Mesendoderm (in vitro differentiated cells): ENCODE results near the gene CAPN9.
"Not testable (repeated sequence)": the region's sequence is repeated elsewhere in the genome, so short reads cannot be mapped to it uniquely, and the experiment has no call there.

Source experiments
- DNase-seq: peaks from one replicate; pipeline ENCODE4 v3.0.0; 2013
- H2AK5ac ChIP-seq: 2 replicates; pipeline ENCODE4 v1.6.1; 2013; ENCODE audit warnings: low read length, inconsistent platforms
- H2BK120ac ChIP-seq: 2 replicates; pipeline ENCODE4 v1.6.1; 2013; ENCODE audit warnings: low read depth, mild to moderate bottlenecking, low read length, moderate library complexity, mixed read lengths
- H2BK15ac ChIP-seq: replicated peaks from 2 replicates; pipeline ENCODE4 v1.6.1; 2013; ENCODE audit warnings: low read depth, mild to moderate bottlenecking, moderate library complexity
- H2BK5ac ChIP-seq: 2 replicates; pipeline ENCODE4 v1.6.1; 2013; ENCODE audit warnings: low read length, inconsistent platforms
- H3K18ac ChIP-seq: 2 replicates; pipeline ENCODE4 v1.6.1; 2013; ENCODE audit warnings: mild to moderate bottlenecking, low read length, mixed read lengths
- H3K23ac ChIP-seq: one replicate; pipeline ENCODE4 v1.6.1; 2013; ENCODE audit warnings: low read length
- H3K27ac ChIP-seq: 2 replicates; pipeline ENCODE4 v1.5.1; 2013; ENCODE audit warnings: low read depth, mild to moderate bottlenecking, inconsistent platforms, low read length, moderate library complexity
- H3K27me3 ChIP-seq: 2 replicates; pipeline ENCODE4 v1.6.1; 2013; ENCODE audit warnings: low read length, control low read depth, mild to moderate bottlenecking, inconsistent platforms; ENCODE audit not compliant: insufficient read depth, poor library complexity
- H3K36me3 ChIP-seq: 2 replicates; pipeline ENCODE4 v1.6.1; 2013; ENCODE audit warnings: low read length, inconsistent platforms; ENCODE audit not compliant: control insufficient read depth, insufficient read depth
- H3K4ac ChIP-seq: one replicate; pipeline ENCODE4 v1.6.1; 2013; ENCODE audit warnings: low read depth, mild to moderate bottlenecking, low read length, moderate library complexity
- H3K4me1 ChIP-seq: 2 replicates; pipeline ENCODE4 v1.6.1; 2013; ENCODE audit warnings: low read depth, low read length, inconsistent platforms; ENCODE audit not compliant: control insufficient read depth
- H3K4me2 ChIP-seq: 2 replicates; pipeline ENCODE4 v1.6.1; 2013; ENCODE audit warnings: low read length
- H3K4me3 ChIP-seq: 2 replicates; pipeline ENCODE4 v1.5.1; 2013; ENCODE audit warnings: mild to moderate bottlenecking, low read length
- H3K56ac ChIP-seq: one replicate; pipeline ENCODE4 v1.6.1; 2013; ENCODE audit warnings: low read length
- H3K79me1 ChIP-seq: 2 replicates; pipeline ENCODE4 v1.6.1; 2013; ENCODE audit warnings: low read length, inconsistent platforms
- H3K79me2 ChIP-seq: 2 replicates; pipeline ENCODE4 v1.6.1; 2013; ENCODE audit warnings: mild to moderate bottlenecking, low read length; ENCODE audit not compliant: control insufficient read depth, insufficient read depth
- H3K9ac ChIP-seq: 2 replicates; pipeline ENCODE4 v1.6.1; 2013; ENCODE audit warnings: low read length, inconsistent platforms
- H4K5ac ChIP-seq: one replicate; pipeline ENCODE4 v1.6.1; 2013; ENCODE audit warnings: low read length
- H4K8ac ChIP-seq: one replicate; pipeline ENCODE4 v1.6.1; 2013; ENCODE audit warnings: low read depth, mild to moderate bottlenecking, control low read depth, low read length, moderate library complexity
- WGBS: extraction: QIAGEN DNeasy Blood & Tissue Kit; methylation state at CpG from one replicate; pipeline ENCODE4 v1.1.7; 2013; ENCODE audit warnings: low lambda C conversion rate, missing lambda C conversion rate; ENCODE audit not compliant: insufficient coverage; ENCODE audit errors: extremely low coverage; 5-methylcytosine and 5-hydroxymethylcytosine counted together

The CAPN9 gene

GRCh38 chr1:230766318-230766717, 19.1 kb downstream of the CAPN9 start:
- Histone ChIP-seq H3K4me1 (no peaks in the 10 kb centered on the region), H4K5ac (no peak overlapping the region), H3K4me2 (no peak overlapping the region), H3K4me3 (no peak overlapping the region), H3K27ac (no peak overlapping the region), H2BK15ac (no peak overlapping the region), H3K36me3 (no peaks in the 10 kb centered on the region), H3K23ac (no peak overlapping the region), H3K79me1 (no peaks in the 10 kb centered on the region), H4K8ac (no peak overlapping the region), H3K4ac (no peak overlapping the region), H3K27me3 (no peaks in the 10 kb centered on the region), H2BK120ac (no peak overlapping the region), H2AK5ac (no peak overlapping the region), H3K56ac (no peak overlapping the region), H3K9ac (no peak overlapping the region), H3K79me2 (no peaks in the 10 kb centered on the region), H3K18ac (no peak overlapping the region), H2BK5ac (no peak overlapping the region)
- no CpG with 5 or more reads among the region's 3 CpGs for WGBS
- no peak for DNase-seq

- not testable (repeated sequence) for H4K8ac ChIP-seq, H3K4ac ChIP-seq, H2BK15ac ChIP-seq, DNase-seq, H3K4me3 ChIP-seq, H2BK5ac ChIP-seq, H2BK120ac ChIP-seq, H3K9ac ChIP-seq, H3K36me3 ChIP-seq, H3K27ac ChIP-seq, H4K5ac ChIP-seq, H3K79me1 ChIP-seq, H3K79me2 ChIP-seq, H3K4me1 ChIP-seq, H3K23ac ChIP-seq, H3K4me2 ChIP-seq, H3K27me3 ChIP-seq, H2AK5ac ChIP-seq, H3K18ac ChIP-seq, H3K56ac ChIP-seq
- no CpG with 5 or more reads among the region's 8 CpGs for WGBS
These were observed 20.8 kb downstream of the CAPN9 start for GRCh38 chr1:230767859-230768612.

GRCh38 chr1:230768903-230769570, 21.8 kb downstream of the CAPN9 start:
- no peak overlapping the region for H3K18ac ChIP-seq
- no peaks in the 10 kb centered on the region for H3K27me3 ChIP-seq
- H2BK15ac ChIP-seq = no peak overlapping the region
- H3K79me2 ChIP-seq = no peaks in the 10 kb centered on the region
- H3K4me2 ChIP-seq = no peak overlapping the region
- H3K4ac ChIP-seq = no peak overlapping the region
- no peaks in the 10 kb centered on the region for H3K4me1 ChIP-seq
- no peak overlapping the region for H3K27ac ChIP-seq
- H3K23ac ChIP-seq = no peak overlapping the region
- no peak overlapping the region for H2BK120ac ChIP-seq
- H4K8ac ChIP-seq = no peak overlapping the region
- no peak overlapping the region for H3K56ac ChIP-seq
- no peak overlapping the region for H2AK5ac ChIP-seq
- no peak overlapping the region for H3K4me3 ChIP-seq
- peak; percentile 67 for DNase-seq
- no peak overlapping the region for H2BK5ac ChIP-seq
- no peaks in the 10 kb centered on the region for H3K79me1 ChIP-seq
- no peaks in the 10 kb centered on the region for H3K36me3 ChIP-seq
- H3K9ac ChIP-seq = no peak overlapping the region
- no peak overlapping the region for H4K5ac ChIP-seq
- no CpG with 5 or more reads among the region's 15 CpGs for WGBS

- Histone ChIP-seq H2BK5ac (no peak overlapping the region), H3K27ac (no peak overlapping the region), H3K4me1 (no peaks in the 10 kb centered on the region), H3K9ac (no peak overlapping the region), H2BK15ac (no peak overlapping the region), H3K4me2 (no peak overlapping the region), H3K79me1 (no peaks in the 10 kb centered on the region), H3K56ac (no peak overlapping the region), H4K8ac (no peak overlapping the region), H3K23ac (no peak overlapping the region), H3K4ac (no peak overlapping the region), H3K79me2 (no peaks in the 10 kb centered on the region), H2AK5ac (no peak overlapping the region), H3K27me3 (no peaks in the 10 kb centered on the region), H3K18ac (no peak overlapping the region), H4K5ac (no peak overlapping the region), H2BK120ac (no peak overlapping the region), H3K36me3 (no peaks in the 10 kb centered on the region), H3K4me3 (no peak overlapping the region)
- no CpG with 5 or more reads among the region's 1 CpG for WGBS
- DNase-seq = no peak
These were observed 23.1 kb downstream of the CAPN9 start for GRCh38 chr1:230770317-230770716.

GRCh38 chr1:230771773-230772354, 24.7 kb downstream of the CAPN9 start:
- Histone ChIP-seq H3K79me2 (no peaks in the 10 kb centered on the region), H3K4me2 (no peak overlapping the region), H3K18ac (no peak overlapping the region), H3K4ac (no peak overlapping the region), H3K79me1 (no peaks in the 10 kb centered on the region), H3K27ac (no peak overlapping the region), H2AK5ac (no peak overlapping the region), H3K27me3 (no peaks in the 10 kb centered on the region), H3K23ac (no peak overlapping the region), H2BK15ac (no peak overlapping the region), H2BK5ac (no peak overlapping the region), H3K4me3 (no peak overlapping the region), H2BK120ac (no peak overlapping the region), H4K5ac (no peak overlapping the region), H4K8ac (no peak overlapping the region), H3K4me1 (no peaks in the 10 kb centered on the region), H3K9ac (no peak overlapping the region), H3K36me3 (no peaks in the 10 kb centered on the region), H3K56ac (no peak overlapping the region)
- no CpG with 5 or more reads among the region's 13 CpGs for WGBS
- no peak for DNase-seq
